Erythroblast (primary cell): Measurements from ENCODE around the gene CEACAM16.

Source experiments
- GATA1 ChIP-seq: IDR thresholded peaks from 2 replicates; pipeline ENCODE4 v1.6.1; 2011; ENCODE audit warnings: low read depth, mild to moderate bottlenecking, control low read depth, low read length, moderate library complexity
- POLR2A ChIP-seq: IDR thresholded peaks from 2 replicates; pipeline ENCODE4 v1.6.1; 2011; ENCODE audit warnings: mild to moderate bottlenecking, low read length

DNA sequence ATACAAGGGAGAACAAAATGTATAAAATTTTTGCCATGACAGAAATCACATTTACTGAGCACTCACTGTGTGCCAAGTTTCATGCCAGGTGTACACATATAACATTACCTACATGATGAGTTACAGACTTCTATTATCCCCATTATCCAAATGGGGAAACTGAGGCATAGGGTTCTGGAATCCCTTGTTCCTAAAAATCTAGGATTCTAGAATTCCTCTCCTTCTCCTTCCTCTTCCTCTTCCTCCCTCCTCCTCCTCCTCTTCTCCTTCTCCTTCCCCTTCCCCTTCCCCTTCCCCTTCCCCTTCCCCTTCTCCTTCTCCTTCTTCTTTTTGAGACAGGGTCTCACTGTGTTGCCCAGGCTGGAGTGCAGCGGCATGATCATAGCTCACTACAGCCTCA, 35.4 kb downstream of the CEACAM16 start:
- no peak for TF ChIP-seq POLR2A
- TF ChIP-seq GATA1, result no peak
